SK-N-SH (cell line): Measurements from ENCODE around the gene XCR1. TPM values are rescaled to one million over a fixed set of nuclear protein-coding genes. Genes with fewer than 3 reads are reported as not detected.

Experiments used
- CTCF ChIA-PET: fragments of 300-600, 350-600 bp; formaldehyde crosslinking; extraction: SDS; loops from one replicate; lab custom pipeline; 2021; lab: Yijun Ruan, JAX
- POLR2A ChIA-PET: fragments of 350-600 bp; sonication (Branson Sonifier 250); formaldehyde crosslinking; extraction: SDS; loops from one replicate; lab custom pipeline; 2020; ENCODE audit warnings: antibody characterized with exemption, inconsistent platforms; lab: Yijun Ruan, JAX
- DNase-seq: peaks from one replicate; pipeline ENCODE4 v3.0.0; 2012
- H2AFZ ChIP-seq: fragments of 200-600 bp; sonication (generic); 2 replicates; pipeline ENCODE4 v1.8.1; 2016; ENCODE audit warnings: antibody characterized with exemption, mild to moderate bottlenecking, low read depth
- H3F3A ChIP-seq: fragments of 200-600 bp; sonication (generic); replicated peaks from 2 replicates; pipeline ENCODE3; 2016; ENCODE audit warnings: antibody characterized with exemption, mild to moderate bottlenecking; ENCODE audit not compliant: insufficient read depth
- H3K27ac ChIP-seq, 2 experiments: fragments of 200-500 bp in 1 of 2; fragments of 200-600 bp in 1 of 2; sonication (Bioruptor generic) in 1 of 2; sonication (generic), shearing (Covaris generic) in 1 of 2; 2 replicates each; pipeline versions ENCODE4 v1.5.1 to v1.6.1; 2014 to 2016; ENCODE audit warnings: low read depth in 2 of 2, inconsistent platforms in 1 of 2, low read length in 1 of 2, mild to moderate bottlenecking in 1 of 2, mixed read lengths in 1 of 2
- H3K27me3 ChIP-seq: fragments of 200-600 bp; sonication (generic), shearing (Covaris generic); 2 replicates; pipeline ENCODE4 v1.6.1; 2016; ENCODE audit warnings: mixed run types; ENCODE audit not compliant: insufficient read depth
- H3K36me3 ChIP-seq, 2 experiments: fragments of 200-500 bp in 1 of 2; fragments of 200-600 bp in 1 of 2; sonication (Bioruptor generic) in 1 of 2; sonication (generic) in 1 of 2; replicated peaks in 1 of 2; 2 replicates each; pipeline versions ENCODE3 to v1.5.1; 2014 to 2016; ENCODE audit warnings: low read length in 1 of 2, mild to moderate bottlenecking in 1 of 2; ENCODE audit not compliant: insufficient read depth in 2 of 2, control insufficient read depth in 1 of 2
- H3K4me1 ChIP-seq, 2 experiments: fragments of 200-500 bp in 1 of 2; fragments of 200-600 bp in 1 of 2; sonication (Bioruptor generic) in 1 of 2; sonication (generic), shearing (Covaris generic) in 1 of 2; 2 replicates each; pipeline versions ENCODE4 v1.5.1 to v1.6.1; 2014 to 2016; ENCODE audit warnings: low read depth in 1 of 2, low read length in 1 of 2, mixed run types in 1 of 2; ENCODE audit not compliant: insufficient read depth in 2 of 2, control insufficient read depth in 1 of 2
- H3K4me2 ChIP-seq: fragments of 200-600 bp; sonication (generic), shearing (Covaris generic); 2 replicates; pipeline ENCODE4 v1.6.1; 2017; ENCODE audit warnings: mixed run types
- H3K4me3 ChIP-seq, 2 experiments: fragments of 200-500 bp in 1 of 2; fragments of 200-600 bp in 1 of 2; sonication (Bioruptor generic) in 1 of 2; sonication (generic), shearing (Covaris generic) in 1 of 2; 2 replicates each; pipeline versions ENCODE4 v1.5.1 to v1.8.1; 2014 to 2016; ENCODE audit warnings: low read depth in 2 of 2, inconsistent platforms in 1 of 2, low read length in 1 of 2, mild to moderate bottlenecking in 1 of 2, mixed read lengths in 1 of 2, moderate library complexity in 1 of 2
- H3K79me2 ChIP-seq: fragments of 200-600 bp; sonication (generic); 2 replicates; pipeline ENCODE4 v1.8.1; 2017; ENCODE audit warnings: mild to moderate bottlenecking; ENCODE audit not compliant: insufficient read depth
- H3K9ac ChIP-seq: fragments of 200-600 bp; sonication (generic); 2 replicates; pipeline ENCODE4 v1.6.1; 2017; ENCODE audit warnings: mixed run types
- H3K9me2 ChIP-seq: fragments of 200-600 bp; sonication (generic); 2 replicates; pipeline ENCODE4 v1.6.1; 2017; ENCODE audit warnings: mixed run types
- H3K9me3 ChIP-seq: fragments of 200-600 bp; sonication (generic); 2 replicates; pipeline ENCODE4 v1.6.1; 2017; ENCODE audit warnings: mixed run types, mild to moderate bottlenecking, moderate library complexity
- H4K20me1 ChIP-seq: fragments of 200-600 bp; sonication (generic); 2 replicates; pipeline ENCODE4 v1.6.1; 2017; ENCODE audit warnings: mild to moderate bottlenecking, mixed run types; ENCODE audit not compliant: insufficient read depth
- EP300 ChIP-seq, 2 experiments: IDR thresholded peaks; 2 replicates each; pipeline versions ENCODE4 v1.4.0 to v1.6.1; 2012; ENCODE audit warnings: borderline replicate concordance in 1 of 2, low read depth in 1 of 2, low read length in 1 of 2
- EZH2phosphoT487 ChIP-seq: fragments of 200-600 bp; sonication (generic); IDR thresholded peaks from 2 replicates; pipeline ENCODE4 v1.6.1; 2017; ENCODE audit warnings: low read depth, mixed run types, mild to moderate bottlenecking, antibody characterized with exemption, moderate library complexity, borderline replicate concordance
- FOSL2 ChIP-seq: IDR thresholded peaks from 2 replicates; pipeline ENCODE4 v1.4.0; 2012; ENCODE audit warnings: low read depth, mild to moderate bottlenecking, moderate library complexity, borderline replicate concordance
- FOXJ3 ChIP-seq: sonication (generic); formaldehyde crosslinking; IDR thresholded peaks from 2 replicates; pipeline ENCODE4 v1.5.1; 2020; ENCODE audit warnings: mild to moderate bottlenecking, missing genetic modification reagents
- FOXM1 ChIP-seq: IDR thresholded peaks from 2 replicates; pipeline ENCODE4 v1.4.0; 2012; ENCODE audit warnings: low read depth, mild to moderate bottlenecking
- GABPA ChIP-seq: IDR thresholded peaks from 2 replicates; pipeline ENCODE4 v1.4.0; 2012; ENCODE audit warnings: low read depth, mild to moderate bottlenecking
- JUND ChIP-seq: IDR thresholded peaks from 2 replicates; pipeline ENCODE4 v1.4.0; 2012
- MEF2A ChIP-seq: IDR thresholded peaks from 2 replicates; pipeline ENCODE4 v1.4.0; 2012; ENCODE audit warnings: low read depth, borderline replicate concordance
- MXI1 ChIP-seq: IDR thresholded peaks from 2 replicates; pipeline ENCODE4 v1.6.1; 2012; ENCODE audit warnings: mild to moderate bottlenecking, low read depth, low read length, improper control_type of control experiment
- NFIC ChIP-seq: IDR thresholded peaks from 2 replicates; pipeline ENCODE4 v1.4.0; 2012; ENCODE audit warnings: borderline replicate concordance
- RAD21 ChIP-seq: IDR thresholded peaks from 2 replicates; pipeline ENCODE4 v1.6.1; 2012; ENCODE audit warnings: mild to moderate bottlenecking, low read length
- RCOR1 ChIP-seq: fragments of 150-350 bp; IDR thresholded peaks from 2 replicates; pipeline ENCODE4 v1.6.1; 2017; ENCODE audit warnings: antibody characterized with exemption, low read length
- RFX5 ChIP-seq: IDR thresholded peaks from 2 replicates; pipeline ENCODE4 v1.6.1; 2012; ENCODE audit warnings: mild to moderate bottlenecking, improper control_type of control experiment, low read length
- RXRA ChIP-seq: IDR thresholded peaks from 2 replicates; pipeline ENCODE4 v1.4.0; 2012; ENCODE audit warnings: low read depth, mild to moderate bottlenecking, borderline replicate concordance
- SMC3 ChIP-seq: IDR thresholded peaks from 2 replicates; pipeline ENCODE4 v1.6.1; 2012; ENCODE audit warnings: low read depth, low read length, improper control_type of control experiment
- TAF1 ChIP-seq: IDR thresholded peaks from 2 replicates; pipeline ENCODE4 v1.6.1; 2012; ENCODE audit warnings: low read depth, mild to moderate bottlenecking, low read length, moderate library complexity, borderline replicate concordance
- TEAD4 ChIP-seq: IDR thresholded peaks from 2 replicates; pipeline ENCODE4 v1.4.0; 2012; ENCODE audit warnings: mild to moderate bottlenecking, borderline replicate concordance; ENCODE audit not compliant: insufficient read depth
- WGBS: methylation state at CpG from one replicate; pipeline ENCODE4 v1.1.6; 2017; ENCODE audit warnings: low lambda C conversion rate; 5-methylcytosine and 5-hydroxymethylcytosine counted together
- polyA plus RNA-seq, 3 experiments: library from polyadenylated mRNA; depleted of rRNA; stranded (reverse); fragments of >200 nt; gene quantifications; 2 replicates each; pipeline ENCODE4 v1.2.3, GENCODE V29; 2012
- TF ChIP-seq, protein P1 (sequence below): IDR thresholded peaks from 2 replicates; pipeline ENCODE4 v1.4.0; 2012; ENCODE audit warnings: low read depth, borderline replicate concordance

Gene XCR1
- polyA plus RNA-seq, 1 of the 3 experiments (the other 2 are of a cell fraction) = not detected

DNA sequence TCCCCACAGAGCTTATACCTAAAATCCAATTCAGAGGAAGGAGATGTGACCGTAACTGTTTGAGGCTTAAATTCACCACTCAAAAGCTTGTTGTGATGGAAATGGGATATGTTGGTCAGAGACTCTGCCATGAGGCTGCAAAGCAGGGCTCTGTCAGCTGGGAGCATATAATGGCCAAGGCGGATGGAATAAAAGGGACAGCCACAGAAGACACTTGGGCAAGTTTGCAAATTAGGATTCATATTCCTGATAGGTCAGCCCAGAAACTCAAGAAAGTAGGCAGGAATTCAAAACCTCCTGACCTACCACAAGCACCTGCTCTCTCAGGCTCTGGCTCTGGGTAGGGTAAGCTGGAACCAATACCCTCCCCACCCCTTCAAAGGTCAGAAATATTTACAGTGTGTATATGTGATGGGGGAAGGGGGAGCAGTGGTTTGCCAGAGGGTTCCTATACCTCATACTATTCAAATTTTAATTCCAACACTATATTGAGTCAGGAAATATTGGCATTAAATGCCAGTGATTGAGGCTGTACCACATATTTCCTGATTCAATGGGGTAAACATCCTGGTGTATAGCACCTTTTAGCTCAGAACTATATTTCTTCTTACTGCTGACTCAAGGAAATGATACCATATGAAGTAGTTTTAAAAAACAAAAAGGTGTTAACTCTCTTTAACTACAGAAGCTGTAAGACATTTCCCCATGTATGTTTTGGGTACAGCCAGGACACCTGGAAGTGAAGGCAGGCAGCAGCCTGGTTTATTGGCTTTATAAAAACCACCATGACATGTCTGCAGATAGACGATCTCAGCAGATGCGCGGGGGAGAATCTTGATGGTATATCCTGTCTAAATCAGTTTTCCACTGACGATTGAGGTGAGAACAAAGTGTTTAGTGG, 50.8 kb downstream of the XCR1 start:
- Histone ChIP-seq H3K9me3 (no peaks in the 10 kb centered on the region), H3K9me2 (no peaks in the 10 kb centered on the region), H3K79me2 (no peaks in the 10 kb centered on the region), H3K9ac (no peak overlapping the region), H3K4me3 (no peak overlapping the region), H3K4me1 (peaks cover 0 to 4% of the 10 kb centered on the region in 2 experiments; a peak in 1 of 4 replicates), H2AFZ (no peak overlapping the region), H3K27ac (no peak overlapping the region), H3F3A (peaks cover 16% of the 10 kb centered on the region), H3K36me3 (peaks cover 29 to 63% of the 10 kb centered on the region in 2 experiments), H4K20me1 (no peaks in the 10 kb centered on the region), H3K4me2 (no peak overlapping the region), H3K27me3 (no peaks in the 10 kb centered on the region)
- TF ChIP-seq RAD21 (no peak), MXI1 (no peak), SMC3 (no peak), RCOR1 (no peak), FOXJ3 (CRISPR knock-in tag) (no peak), TEAD4 (no peak), EP300 (IDR thresholded peaks at IDR 0.05; ENCODE audit: borderline replicate concordance in 1 of 2, low read depth in 1 of 2, low read length in 1 of 2) (no peak), MEF2A (no peak), GABPA (no peak), RXRA (no peak), FOSL2 (no peak), NFIC (no peak), JUND (no peak), FOXM1 (no peak), EZH2phosphoT487 (no peak), RFX5 (no peak), TAF1 (no peak)
- TF ChIP-seq, protein P1, sequence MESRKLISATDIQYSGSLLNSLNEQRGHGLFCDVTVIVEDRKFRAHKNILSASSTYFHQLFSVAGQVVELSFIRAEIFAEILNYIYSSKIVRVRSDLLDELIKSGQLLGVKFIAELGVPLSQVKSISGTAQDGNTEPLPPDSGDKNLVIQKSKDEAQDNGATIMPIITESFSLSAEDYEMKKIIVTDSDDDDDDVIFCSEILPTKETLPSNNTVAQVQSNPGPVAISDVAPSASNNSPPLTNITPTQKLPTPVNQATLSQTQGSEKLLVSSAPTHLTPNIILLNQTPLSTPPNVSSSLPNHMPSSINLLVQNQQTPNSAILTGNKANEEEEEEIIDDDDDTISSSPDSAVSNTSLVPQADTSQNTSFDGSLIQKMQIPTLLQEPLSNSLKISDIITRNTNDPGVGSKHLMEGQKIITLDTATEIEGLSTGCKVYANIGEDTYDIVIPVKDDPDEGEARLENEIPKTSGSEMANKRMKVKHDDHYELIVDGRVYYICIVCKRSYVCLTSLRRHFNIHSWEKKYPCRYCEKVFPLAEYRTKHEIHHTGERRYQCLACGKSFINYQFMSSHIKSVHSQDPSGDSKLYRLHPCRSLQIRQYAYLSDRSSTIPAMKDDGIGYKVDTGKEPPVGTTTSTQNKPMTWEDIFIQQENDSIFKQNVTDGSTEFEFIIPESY = no peak
- 91% methylated on average over 6 of the region's 6 CpGs for WGBS
- CTCF ChIA-PET = no interaction called here
- POLR2A ChIA-PET = no interaction called here
- no peak for DNase-seq
